ENCODE measurements around the gene IL34.
"Not testable (repeated sequence)": the region's sequence is repeated elsewhere in the genome, so short reads cannot be mapped to it uniquely, and the experiment has no call there.

Gene IL34

DNA sequence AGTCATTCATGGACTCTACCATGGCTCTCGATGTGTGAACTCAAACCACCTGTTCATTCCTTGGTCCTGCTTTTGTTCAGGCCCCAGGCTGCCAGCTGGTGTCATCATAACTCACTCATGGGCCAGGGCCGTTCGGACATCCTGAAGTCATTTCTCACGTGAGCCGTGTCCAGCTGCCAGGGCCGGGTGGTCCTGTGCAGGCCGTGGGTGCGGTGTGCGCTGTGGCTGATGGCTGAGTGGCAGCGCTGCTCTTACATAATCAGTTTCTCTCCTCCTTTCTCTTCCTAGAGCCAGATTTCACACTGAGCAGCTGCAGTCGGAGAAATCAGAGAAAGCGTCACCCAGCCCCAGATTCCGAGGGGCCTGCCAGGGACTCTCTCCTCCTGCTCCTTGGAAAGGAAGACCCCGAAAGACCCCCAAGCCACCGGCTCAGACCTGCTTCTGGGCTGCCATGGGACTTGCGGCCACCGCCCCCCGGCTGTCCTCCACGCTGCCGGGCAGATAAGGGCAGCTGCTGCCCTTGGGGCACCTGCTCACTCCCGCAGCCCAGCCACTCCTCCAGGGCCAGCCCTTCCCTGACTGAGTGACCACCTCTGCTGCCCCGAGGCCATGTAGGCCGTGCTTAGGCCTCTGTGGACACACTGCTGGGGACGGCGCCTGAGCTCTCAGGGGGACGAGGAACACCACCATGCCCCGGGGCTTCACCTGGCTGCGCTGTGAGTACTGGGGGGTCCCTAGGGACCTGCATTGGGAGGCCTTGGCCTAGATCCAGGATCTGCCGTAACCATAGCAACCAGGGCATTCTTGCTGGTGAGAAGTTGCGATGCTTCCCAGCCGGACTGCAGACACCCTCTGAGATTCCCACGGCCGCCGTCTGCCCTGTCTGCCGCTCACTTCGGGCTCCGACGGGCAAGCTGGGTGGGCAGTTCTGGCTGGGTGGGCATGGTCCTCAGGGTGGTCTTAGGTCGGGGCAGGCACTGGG lies at the start of gene IL34:
TSS of gene IL34 (plus strand) at position 300 of the 982 bp plus-strand sequence. CDS start at position 689, 389 bp downstream.
- in situ Hi-C loops (cut with MboI; ENCODE audit: low sequenced_read_pairs): no loop called here

GRCh38 chr16:70597135-70597835 lies 49.1 kb upstream of the IL34 start:
- in situ Hi-C loops (cut with MboI; ENCODE audit: low sequenced_read_pairs): no loop called here

GRCh38 chr16:70598937-70599503 lies 47.3 kb upstream of the IL34 start:
- in situ Hi-C loops (cut with MboI; ENCODE audit: low sequenced_read_pairs): no loop called here

DNA sequence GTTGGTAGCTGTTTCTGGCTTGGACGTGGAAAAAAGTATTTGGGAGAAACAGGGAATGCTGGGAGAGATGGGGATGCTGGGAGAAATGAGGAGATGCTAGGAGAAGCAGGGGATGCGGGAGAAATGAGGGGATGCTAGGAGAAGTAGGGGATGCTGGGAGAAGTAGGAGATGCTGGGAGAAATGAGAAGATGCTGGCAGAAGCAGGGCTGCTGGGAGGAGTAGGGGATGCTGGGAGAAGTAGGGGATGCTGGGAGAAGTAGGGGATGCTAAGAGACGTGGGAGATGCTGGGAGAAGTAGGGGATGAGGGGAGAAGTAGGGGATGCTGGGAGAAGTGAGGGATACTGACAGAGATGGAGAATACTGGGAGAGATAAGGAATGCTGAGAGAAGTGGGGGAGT lies 45.6 kb upstream of the IL34 start:
- in situ Hi-C loops (cut with MboI; ENCODE audit: low sequenced_read_pairs): no loop called here

DNA sequence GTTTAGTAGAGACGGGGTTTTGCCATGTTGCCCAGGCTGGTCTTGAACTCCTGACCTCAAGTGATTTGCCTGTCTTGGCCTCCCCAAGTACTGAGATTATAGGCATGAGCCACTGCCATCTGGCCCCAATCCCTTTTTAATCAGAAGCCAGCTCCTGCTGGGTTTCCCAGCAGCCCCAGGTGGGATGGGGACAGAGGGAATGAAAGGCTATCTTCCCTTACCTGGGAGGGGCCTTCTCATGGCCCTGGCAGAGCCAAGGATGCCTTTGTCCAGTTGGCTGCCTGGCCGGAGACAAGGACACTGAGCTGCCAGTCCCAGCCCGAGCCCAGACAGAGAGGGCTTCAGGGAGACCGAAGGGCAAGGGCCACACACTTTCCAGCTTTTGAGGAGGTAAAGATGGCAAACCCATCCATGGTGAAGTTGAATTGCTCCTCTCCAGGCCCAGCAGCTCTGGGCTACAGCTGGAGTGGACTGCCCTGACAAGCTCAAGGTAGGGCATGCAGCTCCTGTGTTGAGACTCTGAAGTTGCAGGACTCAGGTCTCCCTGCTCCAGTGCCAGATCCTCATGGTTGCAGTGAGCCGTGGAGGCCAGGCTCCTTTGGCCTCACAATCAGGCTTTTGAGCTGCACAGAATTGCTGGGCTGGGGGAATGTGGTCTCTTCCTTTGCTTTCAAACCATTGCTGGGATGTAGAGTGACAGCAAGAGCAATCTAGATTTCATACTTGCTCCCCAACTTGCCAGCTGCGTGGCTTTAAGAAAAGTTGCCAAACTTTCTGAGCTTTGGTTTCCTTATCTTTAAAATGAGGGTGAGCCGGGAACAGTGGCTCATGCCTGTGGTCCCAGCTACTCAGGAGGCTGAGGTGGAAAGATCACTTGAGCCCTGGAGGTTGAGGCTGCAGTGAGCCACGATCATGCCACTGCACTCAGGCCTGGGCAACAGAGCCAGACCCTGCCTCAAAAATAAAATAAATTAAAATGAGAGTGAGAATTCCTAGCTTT lies 44.5 kb upstream of the IL34 start:
- in situ Hi-C loops (cut with MboI; ENCODE audit: low sequenced_read_pairs): no loop called here

GRCh38 chr16:70602831-70603230 lies 43.5 kb upstream of the IL34 start:
- in situ Hi-C loops (cut with MboI; ENCODE audit: low sequenced_read_pairs): no loop called here

DNA sequence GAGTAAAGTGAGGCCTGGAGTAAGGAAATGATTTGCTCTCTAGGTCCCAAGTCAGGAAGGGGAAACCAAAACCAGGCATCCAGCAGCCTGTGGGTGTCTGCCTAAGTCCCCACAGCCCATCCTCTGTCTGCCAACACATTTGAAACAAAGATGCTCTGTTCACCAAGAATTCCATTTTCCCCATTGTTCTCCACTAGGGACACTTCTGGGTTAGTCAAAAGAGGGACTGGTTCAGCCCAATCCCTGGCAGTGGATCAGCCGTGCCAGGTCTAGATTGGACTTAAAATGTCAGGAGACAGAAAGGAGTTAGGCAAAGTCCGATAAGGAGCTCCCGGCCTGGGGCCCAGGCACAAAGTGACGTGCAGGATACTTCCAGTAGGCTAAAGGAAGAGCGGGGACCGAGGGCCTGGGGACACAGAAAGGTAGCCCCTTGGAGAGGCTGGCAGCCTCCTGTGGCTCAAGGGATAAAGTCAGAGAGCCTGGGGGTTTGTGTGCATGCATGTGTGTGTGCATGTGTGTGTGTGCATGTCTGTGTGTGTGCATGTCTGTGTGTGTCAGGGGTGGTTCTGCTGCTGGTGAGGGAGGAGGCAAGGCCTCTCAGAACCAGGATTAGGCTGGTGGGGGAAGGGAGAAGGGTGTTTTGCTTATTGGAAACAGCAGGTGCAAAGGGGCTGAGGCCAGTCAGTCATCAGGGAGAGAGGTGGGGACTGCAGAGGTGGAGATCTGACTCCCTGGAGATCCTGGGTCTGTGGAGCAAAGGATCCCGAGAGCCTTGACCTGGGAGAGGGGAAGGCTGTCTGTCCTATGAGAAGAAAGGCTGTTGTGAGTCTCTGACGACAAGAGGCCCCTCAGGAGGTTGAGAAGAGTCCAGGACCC lies 41.7 kb upstream of the IL34 start:
- in situ Hi-C loops (cut with MboI; ENCODE audit: low sequenced_read_pairs): no loop called here

- in situ Hi-C loops (cut with MboI; ENCODE audit: low sequenced_read_pairs): no loop called here
Observed at GRCh38 chr16:70605283-70605657, 41.1 kb upstream of the IL34 start.

GRCh38 chr16:70608521-70608920 lies 37.8 kb upstream of the IL34 start:
- in situ Hi-C loops (cut with MboI; ENCODE audit: low sequenced_read_pairs): no loop called here

- in situ Hi-C loops (cut with MboI; ENCODE audit: low sequenced_read_pairs): no loop called here
Observed at GRCh38 chr16:70610273-70611223, 35.8 kb upstream of the IL34 start.

GRCh38 chr16:70611224-70611598 lies 35.1 kb upstream of the IL34 start:
- in situ Hi-C loops (cut with MboI; ENCODE audit: low sequenced_read_pairs): no loop called here

DNA sequence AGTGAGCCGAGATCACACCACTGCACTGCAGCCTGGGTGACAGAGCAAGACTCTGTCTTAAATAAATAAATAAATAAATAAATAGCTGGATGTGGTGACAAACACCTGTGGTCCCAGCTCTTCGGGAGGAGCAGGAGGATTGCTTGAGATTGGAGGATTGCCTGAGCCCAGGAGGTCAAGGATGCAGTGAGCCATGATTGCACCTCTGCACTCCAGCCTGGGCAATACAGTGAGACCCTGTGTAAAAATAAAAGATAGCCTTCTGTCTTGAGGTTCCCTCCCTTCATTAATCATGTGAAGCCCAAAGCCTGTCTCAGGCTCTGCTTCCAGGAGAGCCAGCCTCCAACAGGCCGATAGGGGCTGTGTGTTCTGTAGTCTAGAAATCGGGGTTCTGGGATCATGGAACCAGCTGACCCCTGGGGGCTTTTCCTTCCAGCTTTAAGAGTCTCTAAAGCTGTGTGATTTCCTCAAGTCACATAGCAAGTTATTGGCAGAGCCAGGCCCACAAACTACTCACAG lies 34.5 kb upstream of the IL34 start:
- in situ Hi-C loops (cut with MboI; ENCODE audit: low sequenced_read_pairs): no loop called here

GRCh38 chr16:70612931-70613330 lies 33.4 kb upstream of the IL34 start:
- in situ Hi-C loops (cut with MboI; ENCODE audit: low sequenced_read_pairs): no loop called here

- in situ Hi-C loops (cut with MboI; ENCODE audit: low sequenced_read_pairs): no loop called here
Observed at GRCh38 chr16:70614208-70614951, 32.0 kb upstream of the IL34 start.

DNA sequence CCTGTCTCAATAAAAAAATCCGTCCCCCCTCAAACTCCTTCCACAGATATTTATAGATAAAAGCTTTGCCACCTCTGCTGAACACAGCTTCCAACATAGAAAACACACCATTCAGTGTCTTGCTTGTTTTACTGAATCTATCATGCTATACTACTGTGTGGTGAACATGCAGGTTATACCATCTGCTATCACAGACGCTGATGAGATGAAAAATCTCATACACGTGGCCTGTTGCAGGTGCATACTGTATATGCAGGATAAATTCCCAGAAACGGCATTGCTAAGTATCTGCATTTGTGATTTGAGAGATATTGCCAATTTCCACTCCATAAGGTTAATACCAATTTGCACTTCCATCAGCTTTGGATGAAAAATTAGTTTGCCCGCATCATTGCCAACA lies 30.4 kb upstream of the IL34 start:
- in situ Hi-C loops (cut with MboI; ENCODE audit: low sequenced_read_pairs): no loop called here

- in situ Hi-C loops (cut with MboI; ENCODE audit: low sequenced_read_pairs): not testable (repeated sequence)
Observed at GRCh38 chr16:70621864-70622263, 24.5 kb upstream of the IL34 start.

GRCh38 chr16:70627696-70628095 lies 18.7 kb upstream of the IL34 start:
- in situ Hi-C loops (cut with MboI; ENCODE audit: low sequenced_read_pairs): no loop called here

Measured in HL-60/S4 treated with retinoic acid at 250 ng/mL for 4 days and 3 days (cell line).